BJ (cell line): ENCODE measurements around the gene NSD2. TPM values are rescaled to one million over a fixed set of nuclear protein-coding genes. Genes with fewer than 3 reads are reported as not detected.

Experiments
- CTCF ChIA-PET: fragments of 350-600 bp; formaldehyde crosslinking; extraction: SDS; loops from one replicate; lab custom pipeline; 2021; ENCODE audit warnings: antibody characterized with exemption, inconsistent platforms; lab: Yijun Ruan, JAX
- POLR2A ChIA-PET: fragments of 300-600 bp; sonication (Branson Sonifier 250); formaldehyde crosslinking; extraction: SDS; loops from one replicate; lab custom pipeline; 2021; ENCODE audit warnings: antibody characterized with exemption; lab: Charles Lee
- DNase-seq: peaks from one replicate; pipeline ENCODE4 v3.0.0-alpha.2; 2011; ENCODE audit warnings: low read depth
- H3K27me3 ChIP-seq: 2 replicates; pipeline ENCODE4 v1.6.0; 2011; ENCODE audit warnings: low read length; ENCODE audit not compliant: control insufficient read depth, insufficient read depth
- H3K36me3 ChIP-seq: 2 replicates; pipeline ENCODE4 v1.5.1; 2011; ENCODE audit warnings: low read length; ENCODE audit not compliant: control insufficient read depth, insufficient read depth
- H3K4me3 ChIP-seq: 2 replicates; pipeline ENCODE4 v1.5.1; 2011; ENCODE audit warnings: low read depth, mild to moderate bottlenecking, control low read depth, low read length
- polyA plus RNA-seq: library from polyadenylated mRNA; depleted of rRNA; stranded (reverse); fragments of >200 nt; gene quantifications from 2 replicates; pipeline ENCODE4 v1.2.3, GENCODE V29; 2011
- TF ChIP-seq, protein P1 (sequence below): IDR thresholded peaks from 2 replicates; pipeline ENCODE4 v1.5.1; 2011; ENCODE audit warnings: low read depth, mild to moderate bottlenecking, control low read depth, inconsistent platforms, low read length, moderate library complexity; ENCODE audit not compliant: insufficient read depth

The NSD2 gene
- polyA plus RNA-seq, 1 experiment: 22.3 TPM

DNA sequence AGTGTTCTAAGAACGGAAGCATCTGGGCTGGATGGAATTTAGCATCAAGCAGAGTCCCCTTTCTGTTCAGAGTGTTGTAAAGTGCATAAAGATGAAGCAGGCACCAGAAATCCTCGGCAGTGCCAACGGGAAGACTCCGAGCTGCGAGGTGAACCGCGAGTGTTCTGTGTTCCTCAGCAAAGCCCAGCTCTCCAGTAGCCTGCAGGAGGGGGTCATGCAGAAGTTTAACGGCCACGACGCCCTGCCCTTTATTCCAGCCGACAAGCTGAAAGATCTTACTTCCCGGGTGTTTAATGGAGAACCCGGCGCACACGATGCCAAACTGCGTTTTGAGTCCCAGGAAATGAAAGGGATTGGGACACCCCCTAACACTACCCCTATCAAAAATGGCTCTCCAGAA is 29.4 kb downstream of the NSD2 start:
- ChIA-PET CTCF (interaction anchor here (0.8 to 6.6 kb wide), 17 partner anchors 8 to 154 kb away, joined by 3 to 74 read pairs (median 8); partner anchors contain the start of gene LETM1), POLR2A (no interaction called here)
- Histone ChIP-seq H3K36me3 (peaks cover 12% of the 10 kb centered on the region), H3K4me3 (no peak overlapping the region), H3K27me3 (no peaks in the 10 kb centered on the region)
- TF ChIP-seq, protein P1, sequence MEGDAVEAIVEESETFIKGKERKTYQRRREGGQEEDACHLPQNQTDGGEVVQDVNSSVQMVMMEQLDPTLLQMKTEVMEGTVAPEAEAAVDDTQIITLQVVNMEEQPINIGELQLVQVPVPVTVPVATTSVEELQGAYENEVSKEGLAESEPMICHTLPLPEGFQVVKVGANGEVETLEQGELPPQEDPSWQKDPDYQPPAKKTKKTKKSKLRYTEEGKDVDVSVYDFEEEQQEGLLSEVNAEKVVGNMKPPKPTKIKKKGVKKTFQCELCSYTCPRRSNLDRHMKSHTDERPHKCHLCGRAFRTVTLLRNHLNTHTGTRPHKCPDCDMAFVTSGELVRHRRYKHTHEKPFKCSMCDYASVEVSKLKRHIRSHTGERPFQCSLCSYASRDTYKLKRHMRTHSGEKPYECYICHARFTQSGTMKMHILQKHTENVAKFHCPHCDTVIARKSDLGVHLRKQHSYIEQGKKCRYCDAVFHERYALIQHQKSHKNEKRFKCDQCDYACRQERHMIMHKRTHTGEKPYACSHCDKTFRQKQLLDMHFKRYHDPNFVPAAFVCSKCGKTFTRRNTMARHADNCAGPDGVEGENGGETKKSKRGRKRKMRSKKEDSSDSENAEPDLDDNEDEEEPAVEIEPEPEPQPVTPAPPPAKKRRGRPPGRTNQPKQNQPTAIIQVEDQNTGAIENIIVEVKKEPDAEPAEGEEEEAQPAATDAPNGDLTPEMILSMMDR: no peak
- DNase-seq: no peak

DNA sequence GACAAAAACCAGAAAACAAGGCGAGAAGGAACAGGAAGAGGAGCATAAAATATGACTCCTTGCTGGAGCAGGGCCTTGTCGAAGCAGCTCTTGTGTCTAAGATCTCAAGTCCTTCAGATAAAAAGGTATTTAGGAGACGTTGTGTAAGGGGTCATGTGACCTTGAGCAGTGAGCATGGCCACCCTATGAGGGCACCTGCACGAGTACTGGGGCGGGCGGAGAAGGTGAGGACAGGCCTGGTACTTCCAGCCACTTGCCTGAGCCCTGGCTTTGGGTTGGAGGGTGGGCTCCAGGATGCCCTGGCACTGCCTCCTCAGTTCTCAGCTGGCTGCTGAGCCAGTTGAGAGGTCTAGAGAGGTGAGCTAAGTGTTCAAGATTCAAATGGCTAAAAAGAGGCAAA is 29.9 kb downstream of the NSD2 start:
- ChIA-PET POLR2A (no interaction called here), CTCF (interaction anchor here (0.8 to 6.6 kb wide), 11 partner anchors 8 to 155 kb away, joined by 3 to 74 read pairs (median 20); partner anchors contain the start of gene LETM1)
- no peak for DNase-seq
- Histone ChIP-seq H3K36me3 (peaks cover 12% of the 10 kb centered on the region), H3K27me3 (no peaks in the 10 kb centered on the region), H3K4me3 (no peak overlapping the region)
- TF ChIP-seq, protein P1: no peak

DNA sequence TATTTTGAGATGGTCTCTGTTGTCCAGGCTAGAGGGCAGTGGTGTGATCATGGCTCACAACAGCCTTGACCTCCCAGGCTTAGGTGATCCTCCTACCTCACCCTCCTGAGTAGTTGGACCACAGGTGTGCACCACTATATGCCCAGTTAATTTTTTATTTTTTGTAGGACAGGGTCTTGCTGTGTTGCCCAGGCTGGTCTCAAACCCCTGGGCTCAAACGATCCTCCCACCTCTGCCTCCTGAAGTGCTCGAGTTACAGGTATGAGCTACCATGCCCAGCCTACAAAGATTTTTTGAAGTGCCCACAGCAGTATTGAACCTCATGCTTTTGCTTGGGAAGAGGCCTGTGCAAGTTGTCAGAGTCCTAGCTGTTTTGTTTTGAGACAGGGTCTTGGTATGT is 31.1 kb downstream of the NSD2 start:
- no peaks in the 10 kb centered on the region for H3K27me3 ChIP-seq

DNA sequence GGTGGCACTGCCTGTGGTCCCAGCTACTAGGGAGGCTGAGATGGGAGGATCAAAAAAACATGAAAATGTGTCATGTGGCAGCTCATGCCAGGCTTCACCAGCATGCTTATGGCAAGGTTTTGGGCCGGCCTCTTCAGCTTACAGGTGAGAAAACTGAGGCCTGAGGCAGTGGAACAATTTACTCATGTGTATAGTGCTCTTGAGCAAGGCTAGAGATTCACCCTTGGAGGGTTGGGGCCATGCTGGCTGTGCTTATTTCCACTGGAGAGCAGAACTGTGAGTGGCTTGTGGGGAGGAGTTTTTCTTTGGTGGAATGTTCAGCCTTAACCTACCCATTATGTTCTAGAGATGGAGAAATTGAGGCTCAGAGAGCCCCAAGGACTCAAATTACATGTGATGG is 31.8 kb downstream of the NSD2 start:
- no peak for DNase-seq
- CTCF ChIA-PET: interaction anchor here (0.9 to 4.3 kb wide), 3 partner anchors 9 to 155 kb away, joined by 3 to 22 read pairs (median 6); no protein-coding TSS in a partner anchor
- TF ChIP-seq, protein P1: no peak
- POLR2A ChIA-PET: no interaction called here
- no peak overlapping the region for H3K4me3 ChIP-seq
- peaks cover 12% of the 10 kb centered on the region for H3K36me3 ChIP-seq
- no peaks in the 10 kb centered on the region for H3K27me3 ChIP-seq

More for the DNA sequence above, 31.1 kb downstream of the NSD2 start:
- Histone ChIP-seq H3K36me3 (peaks cover 12% of the 10 kb centered on the region), H3K4me3 (no peak overlapping the region)
- TF ChIP-seq, protein P1: no peak
- ChIA-PET CTCF (interaction anchor here (0.9 to 4.3 kb wide), 6 partner anchors 8 to 155 kb away, joined by 3 to 22 read pairs (median 4); no protein-coding TSS in a partner anchor), POLR2A (no interaction called here)
- DNase-seq: no peak

DNA sequence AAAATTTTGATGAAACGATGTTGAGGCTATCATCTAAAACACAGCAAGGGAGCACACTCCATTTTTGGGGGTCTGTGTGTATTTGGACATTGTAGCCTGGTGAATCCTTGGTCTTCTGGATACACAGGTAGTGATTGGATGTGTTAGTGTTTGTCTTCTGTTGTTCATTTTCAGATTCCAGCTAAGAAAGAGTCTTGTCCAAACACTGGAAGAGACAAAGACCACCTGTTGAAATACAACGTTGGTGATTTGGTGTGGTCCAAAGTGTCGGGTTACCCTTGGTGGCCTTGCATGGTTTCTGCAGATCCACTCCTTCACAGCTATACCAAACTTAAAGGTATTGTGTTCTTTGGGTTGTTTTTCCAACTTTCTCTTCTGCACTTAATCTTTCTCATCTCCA is 32.8 kb downstream of the NSD2 start:
- H3K27me3 ChIP-seq: no peaks in the 10 kb centered on the region
- TF ChIP-seq, protein P1: no peak
- CTCF ChIA-PET: interaction anchor here (0.9 to 7.7 kb wide), 2 partner anchors 68 to 157 kb away, joined by 3 to 64 read pairs; no protein-coding TSS in a partner anchor
- peaks cover 12% of the 10 kb centered on the region for H3K36me3 ChIP-seq
- POLR2A ChIA-PET: no interaction called here
- DNase-seq: no peak
- H3K4me3 ChIP-seq: no peak overlapping the region
